ENCODE measurements around the gene BBS1.

BBS1 gene

GRCh38 chr11:66477263-66478201, 32.9 kb upstream of the BBS1 start:
- DNase-seq, result no peak

GRCh38 chr11:66478729-66479393, 31.6 kb upstream of the BBS1 start:
- DNase-seq, result peak; percentile 72

- no peak for DNase-seq
Measured at GRCh38 chr11:66479394-66480116, 30.9 kb upstream of the BBS1 start.

GRCh38 chr11:66480117-66480938, 30.1 kb upstream of the BBS1 start, which contains the start of gene DPP3:
Gene DPP3 (plus strand): TSS chr11:66480434. CDS start chr11:66482201, 1,767 bp downstream.
- DNase-seq, result peak; percentile 98

GRCh38 chr11:66484806-66485380, 25.5 kb upstream of the BBS1 start:
- no peak for DNase-seq

GRCh38 chr11:66488957-66489356, 21.5 kb upstream of the BBS1 start:
- no peak for DNase-seq

- no peak for DNase-seq
Measured at GRCh38 chr11:66489636-66490035, 20.8 kb upstream of the BBS1 start.

GRCh38 chr11:66491315-66491935, 19.0 kb upstream of the BBS1 start:
- no peak for DNase-seq

GRCh38 chr11:66492161-66492865, 18.1 kb upstream of the BBS1 start:
- DNase-seq, result no peak

- no peak for DNase-seq
Measured at GRCh38 chr11:66493130-66493529, 17.3 kb upstream of the BBS1 start.

- no peak for DNase-seq
Measured at GRCh38 chr11:66494458-66494857, 16.0 kb upstream of the BBS1 start.

- DNase-seq, result no peak
Measured at GRCh38 chr11:66494935-66495334, 15.5 kb upstream of the BBS1 start.

- DNase-seq, result no peak
Measured at GRCh38 chr11:66495401-66495854, 15.0 kb upstream of the BBS1 start.

- no peak for DNase-seq
Measured at GRCh38 chr11:66497206-66497605, 13.2 kb upstream of the BBS1 start.

- DNase-seq, result no peak
Measured at GRCh38 chr11:66498506-66498905, 11.9 kb upstream of the BBS1 start.

- DNase-seq, result no peak
Measured at GRCh38 chr11:66505276-66505816, 5.1 kb upstream of the BBS1 start.

GRCh38 chr11:66509131-66509561, 1.3 kb upstream of the BBS1 start:
- no peak for DNase-seq

- DNase-seq, result no peak
Measured at GRCh38 chr11:66510990-66511339, 530 bp downstream of the BBS1 start.

GRCh38 chr11:66523611-66524010, 13.2 kb downstream of the BBS1 start:
- DNase-seq, result no peak

- no peak for DNase-seq
Measured at GRCh38 chr11:66524304-66525040, 14.0 kb downstream of the BBS1 start.
